ENCODE data around the gene SLC25A6.
"Not testable (repeated sequence)": the region's sequence is repeated elsewhere in the genome, so short reads cannot be mapped to it uniquely, and the experiment has no call there.

The SLC25A6 gene

GRCh38 chrX:1389181-1389992 is 2.5 kb downstream of the SLC25A6 start:
- DNase-seq = no peak

DNA sequence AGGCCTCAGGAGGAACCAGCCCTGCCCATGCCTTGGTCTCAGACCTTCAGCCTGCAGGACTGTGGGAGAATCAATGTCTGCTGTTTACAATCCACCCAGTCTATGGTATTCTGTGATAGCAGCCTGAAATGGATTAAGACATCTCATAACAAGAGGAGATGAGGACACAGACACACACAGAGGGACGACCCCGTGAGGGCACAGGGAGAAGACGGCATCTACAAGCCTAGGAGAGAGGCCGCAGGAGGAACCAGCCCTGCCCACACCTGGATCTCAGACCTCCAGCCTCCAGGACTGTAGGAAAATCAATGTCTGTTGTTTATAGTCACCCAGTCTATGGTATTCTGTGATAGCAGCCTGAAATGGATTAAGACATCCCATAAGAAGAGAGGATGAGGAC is 3.3 kb downstream of the SLC25A6 start:
- DNase-seq = no peak

DNA sequence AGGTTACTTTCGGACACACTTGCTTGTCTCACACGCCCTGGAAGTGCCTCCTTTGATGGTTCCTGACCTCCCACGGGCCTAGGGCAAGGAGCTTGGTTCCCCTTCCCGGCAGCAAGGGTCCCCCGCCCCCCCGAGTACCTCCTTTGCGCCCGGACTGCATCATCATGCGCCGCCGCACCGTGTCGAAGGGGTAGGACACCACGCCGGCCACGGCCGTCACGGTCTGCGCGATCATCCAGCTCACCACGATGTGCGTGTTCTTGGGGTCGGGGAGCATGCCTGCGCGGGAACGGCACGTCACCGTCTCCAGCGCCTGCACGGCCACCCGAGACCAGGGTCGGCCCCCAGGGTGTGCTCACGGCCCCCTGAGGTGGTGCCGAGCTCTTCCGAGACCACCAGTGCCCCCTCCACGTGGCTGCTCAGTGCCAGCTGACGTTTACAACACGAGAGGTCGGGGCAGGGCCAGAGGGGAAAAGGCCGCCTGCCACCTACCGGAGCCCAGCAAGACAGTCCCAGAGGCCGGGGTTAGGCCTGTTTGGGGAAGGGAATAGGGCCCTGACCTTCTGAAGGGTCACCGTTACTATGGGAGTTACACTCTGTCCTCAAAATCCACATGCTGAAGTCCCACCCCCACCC is 4.7 kb downstream of the SLC25A6 start:
- DNase-seq = no peak

DNA sequence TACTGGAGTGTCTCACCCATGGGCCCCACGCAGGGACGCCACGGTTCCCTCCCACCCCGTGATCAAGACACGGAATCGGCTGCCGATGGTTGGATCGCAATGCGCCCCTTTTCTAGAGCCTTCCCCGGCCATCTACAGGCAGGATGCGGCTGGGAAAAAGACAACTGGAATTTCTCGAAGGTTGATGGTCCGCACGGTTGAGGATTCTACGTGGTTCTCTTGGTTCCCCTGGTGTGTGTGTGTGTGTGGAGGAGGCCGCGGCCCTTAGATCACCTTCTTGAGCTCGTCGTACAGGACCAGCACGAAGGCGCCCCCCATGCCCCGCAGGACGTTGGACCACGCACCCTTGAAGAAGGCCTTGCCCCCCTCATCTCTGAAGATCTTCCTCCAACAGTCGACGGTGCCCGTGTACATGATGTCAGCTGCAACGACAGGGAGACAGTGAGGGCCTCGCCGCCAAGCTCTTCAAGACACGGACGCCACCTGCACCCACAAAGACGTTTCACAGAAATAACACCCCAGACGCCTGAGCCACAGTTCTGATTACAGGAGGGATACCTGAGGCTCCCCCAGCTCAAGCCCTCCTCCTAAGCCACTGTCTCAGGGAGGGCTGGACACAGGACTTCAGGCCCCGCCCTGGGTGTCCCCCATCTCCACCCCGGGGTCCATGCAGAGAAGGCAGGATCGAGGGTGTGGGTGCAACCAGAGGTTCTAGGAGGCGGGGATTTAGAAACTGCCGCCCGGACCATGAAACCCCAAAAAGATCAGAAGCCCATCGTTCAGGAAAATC is 5.4 kb downstream of the SLC25A6 start:
- no peak for DNase-seq

DNA sequence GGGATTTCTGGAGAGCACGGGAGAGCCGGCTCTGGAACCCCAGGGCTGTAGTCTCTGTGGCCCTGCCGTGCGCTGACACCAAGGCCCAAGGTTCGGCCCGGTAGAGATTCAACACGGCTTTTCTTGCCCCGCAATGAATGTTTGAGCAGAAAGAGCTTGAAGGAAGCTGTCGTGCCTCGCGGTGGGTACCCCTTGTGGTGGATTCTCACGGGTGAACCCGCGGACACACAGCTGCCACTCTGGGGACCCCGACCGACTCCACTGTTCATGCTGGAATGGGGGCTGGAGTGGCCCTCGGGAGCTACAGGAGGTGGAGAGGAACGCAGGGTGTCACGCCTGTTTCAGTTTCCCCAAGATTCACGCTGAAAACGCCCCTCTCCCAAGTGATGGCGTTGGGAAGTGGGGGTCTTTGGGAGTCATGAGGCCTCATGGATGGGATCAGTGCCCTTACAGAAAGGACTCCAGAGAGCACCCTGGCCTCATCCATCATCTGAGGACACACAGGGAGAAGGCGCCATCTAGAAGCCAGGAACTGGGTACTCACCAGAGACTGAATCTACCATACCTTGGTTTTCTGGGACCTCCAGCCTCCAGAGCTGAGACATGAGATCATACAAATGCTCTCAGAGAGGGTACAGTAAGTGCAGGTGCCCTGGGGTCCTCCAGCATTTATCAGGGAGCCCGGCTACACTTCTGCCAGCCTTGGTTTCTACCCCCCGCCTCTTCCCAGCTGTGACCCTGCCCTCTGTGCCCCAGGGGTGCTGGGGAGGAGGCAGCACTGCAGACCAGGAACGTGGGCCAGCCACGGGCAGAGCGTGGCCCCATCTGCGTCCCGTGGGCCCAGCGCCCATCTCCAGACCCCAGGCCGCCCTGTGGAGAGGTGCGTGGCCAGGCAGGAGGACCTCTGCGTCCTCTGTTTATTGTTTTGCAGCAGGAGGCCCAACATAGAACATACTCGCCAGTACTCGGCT is 6.4 kb downstream of the SLC25A6 start:
- no peak for DNase-seq

DNA sequence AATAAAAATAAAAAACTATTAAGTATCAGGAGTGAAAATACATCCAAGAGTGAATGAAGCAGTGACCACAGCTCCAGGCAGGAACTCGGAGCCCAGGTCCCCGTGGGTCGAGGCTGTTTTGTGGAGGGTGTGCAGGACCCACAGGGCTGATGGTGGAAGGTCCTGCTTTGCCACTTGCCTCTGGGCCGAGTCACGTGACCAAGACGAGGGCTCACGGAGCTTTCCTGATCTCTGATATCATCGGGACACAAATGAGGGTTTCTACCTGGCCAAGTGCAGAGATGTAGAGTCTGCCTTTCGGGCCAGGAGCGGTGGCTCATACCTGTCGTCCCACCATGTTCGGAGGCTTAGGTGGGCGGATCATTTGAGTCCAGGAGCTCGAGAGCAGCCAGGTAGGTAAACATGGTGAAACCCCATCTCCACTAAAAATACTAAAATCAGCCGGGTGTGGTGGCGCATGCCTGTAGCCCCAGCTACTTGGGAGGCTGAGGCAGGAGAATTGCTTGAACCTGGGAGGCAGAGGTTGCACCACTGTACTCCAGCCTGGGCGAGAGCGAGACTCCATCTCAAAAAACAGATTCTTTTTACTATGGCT is 7.2 kb downstream of the SLC25A6 start:
- no peak for DNase-seq

- no peak for DNase-seq
Observed at GRCh38 chrX:1380672-1381233, 11.2 kb downstream of the SLC25A6 start.

- no peak for DNase-seq
Observed at GRCh38 chrX:1378306-1378759, 13.6 kb downstream of the SLC25A6 start.

DNA sequence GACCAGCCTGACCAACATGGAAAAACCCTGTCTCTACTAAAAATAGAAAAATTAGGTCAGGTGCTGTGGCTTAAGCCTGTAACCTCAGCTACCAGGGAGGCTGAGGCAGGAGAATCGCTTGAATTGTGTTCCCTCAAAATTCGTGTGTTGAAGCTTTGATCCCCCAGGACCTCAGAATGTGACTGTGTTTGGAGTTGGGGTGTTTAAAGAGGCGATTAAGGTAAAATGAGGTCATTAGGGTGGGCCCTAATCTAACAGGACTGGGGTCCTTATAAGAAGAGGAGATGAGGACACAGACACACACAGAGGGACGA is 23.6 kb downstream of the SLC25A6 start:
- no peak for DNase-seq

- DNase-seq = not testable (repeated sequence)
Observed at GRCh38 chrX:1366363-1366762, 25.6 kb downstream of the SLC25A6 start.

DNA sequence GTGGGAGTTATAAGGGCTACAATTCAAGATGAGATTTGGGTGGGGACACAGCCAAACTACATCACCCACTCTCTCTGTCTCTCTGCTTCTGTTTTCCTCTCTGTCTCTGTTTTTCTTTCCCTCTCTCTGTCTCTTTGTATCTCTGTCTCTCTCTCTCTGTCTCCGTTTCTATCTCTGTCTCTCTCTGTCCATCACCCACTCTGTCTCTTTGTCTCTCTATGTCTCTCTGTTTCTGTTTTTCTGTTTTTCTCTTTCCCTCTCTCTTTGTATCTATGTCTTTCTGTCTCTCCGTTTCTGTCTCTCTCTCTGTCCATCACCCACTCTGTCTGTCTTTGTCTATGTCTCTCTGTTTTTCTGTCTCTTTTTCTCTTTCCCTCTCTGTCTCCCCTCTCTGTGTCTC is 30.0 kb downstream of the SLC25A6 start:
- DNase-seq = no peak

- DNase-seq = no peak
Observed at GRCh38 chrX:1361275-1361674, 30.6 kb downstream of the SLC25A6 start.

- no peak for DNase-seq
Observed at GRCh38 chrX:1360171-1360570, 31.7 kb downstream of the SLC25A6 start.

- no peak for DNase-seq
Observed at GRCh38 chrX:1359477-1359873, 32.4 kb downstream of the SLC25A6 start.

DNA sequence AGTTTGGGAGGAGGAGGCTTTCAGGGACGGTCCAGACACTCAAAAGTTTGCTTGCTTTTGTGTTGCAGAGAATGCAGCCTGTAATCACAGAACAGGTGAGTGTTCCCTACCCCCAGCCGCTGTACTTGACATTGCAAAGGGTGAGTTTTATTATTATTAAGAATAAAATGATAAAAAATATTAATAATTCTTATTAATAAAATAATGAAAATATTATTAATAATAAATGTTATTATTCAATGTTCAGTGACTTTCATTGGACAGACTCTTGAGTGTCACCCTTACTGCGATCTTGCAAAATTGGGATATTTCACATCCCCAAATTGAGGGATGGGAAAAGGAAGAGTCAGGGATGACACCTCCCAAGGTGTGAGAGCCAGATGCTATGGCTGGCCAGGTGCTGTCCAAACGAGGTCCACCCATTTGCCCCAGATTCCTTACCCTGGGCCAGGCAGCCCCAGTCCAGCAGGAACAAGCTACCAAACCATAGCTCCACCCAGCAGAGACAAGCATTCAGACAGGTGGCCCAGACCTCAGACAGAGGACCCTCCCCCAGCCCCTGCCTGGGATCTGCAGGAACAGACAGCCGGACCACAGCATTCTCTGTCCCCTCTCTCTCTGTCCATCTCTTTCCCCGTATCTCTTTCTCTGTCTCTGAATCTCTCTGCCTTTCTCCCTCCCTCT is 33.0 kb downstream of the SLC25A6 start:
- DNase-seq = no peak

DNA sequence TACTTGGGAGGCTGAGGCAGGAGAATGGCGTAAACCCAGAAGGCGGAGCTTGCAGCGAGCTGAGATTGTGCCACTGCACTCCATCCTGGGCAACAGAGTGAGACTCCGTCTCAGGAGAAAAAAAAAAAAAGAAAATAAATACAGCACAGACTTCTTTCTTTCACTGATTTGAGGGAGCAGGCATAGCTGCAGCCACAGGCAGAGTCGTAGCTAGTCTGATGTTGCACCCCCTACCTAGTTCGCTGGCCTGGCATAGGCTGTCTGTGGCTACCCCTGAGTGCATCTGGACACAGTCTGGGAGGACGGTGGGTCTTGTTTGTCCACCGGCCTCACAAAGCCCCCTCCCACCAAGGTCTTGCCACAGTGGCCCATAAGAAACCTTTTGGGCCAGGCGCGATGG is 33.9 kb downstream of the SLC25A6 start:
- DNase-seq = no peak

- DNase-seq = no peak
Observed at GRCh38 chrX:1355131-1356046, 36.5 kb downstream of the SLC25A6 start.

DNA sequence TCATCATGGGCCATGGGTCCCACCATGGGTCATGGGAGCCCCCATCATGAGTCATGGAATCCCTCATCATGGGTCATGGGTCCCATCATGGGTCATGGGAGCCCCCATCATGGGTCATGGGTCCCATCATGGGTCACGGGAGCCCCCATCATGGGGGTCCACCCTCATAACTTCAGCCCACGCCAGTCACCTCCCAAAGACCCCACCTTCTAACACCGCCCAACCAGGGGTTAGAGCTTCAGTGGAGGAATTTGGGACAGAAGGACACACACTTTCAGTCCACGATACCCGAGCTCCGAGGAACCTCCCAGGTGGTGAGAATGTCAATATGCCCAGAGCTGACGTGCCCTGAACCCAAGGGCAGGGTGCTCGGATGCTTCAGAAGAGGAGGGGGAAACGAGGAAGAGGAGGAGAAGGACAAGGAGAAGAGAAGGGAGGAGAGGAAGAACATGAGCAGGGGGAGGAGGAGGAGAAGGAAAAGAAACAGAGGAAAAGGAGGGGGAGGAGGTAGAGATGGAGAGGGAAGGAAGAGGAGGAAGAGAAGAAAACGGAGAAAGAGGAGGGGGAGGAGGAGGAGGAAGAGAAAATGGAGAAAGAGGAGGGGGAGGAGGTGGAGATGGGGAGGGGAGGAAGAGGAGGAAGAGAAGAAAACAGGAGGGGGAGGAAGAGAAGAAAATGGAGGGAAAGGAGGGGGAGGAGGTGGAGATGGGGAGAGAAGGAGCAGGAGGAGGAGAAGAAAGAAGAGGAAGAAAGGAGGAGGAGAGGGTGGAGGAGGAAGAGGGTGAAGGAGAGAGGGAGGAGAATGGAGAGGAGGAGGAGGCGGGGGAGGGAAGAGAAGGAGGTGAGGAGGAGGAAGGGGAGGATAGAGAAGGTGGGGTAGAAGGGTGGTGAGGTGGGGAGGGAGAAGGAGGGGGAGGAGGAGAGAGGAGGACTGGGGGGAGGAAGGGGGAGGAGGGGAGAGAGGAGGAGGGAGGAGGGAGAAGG is 37.6 kb downstream of the SLC25A6 start:
- DNase-seq = no peak
